ENCODE data around the gene ADAMTS2.

Gene ADAMTS2

DNA sequence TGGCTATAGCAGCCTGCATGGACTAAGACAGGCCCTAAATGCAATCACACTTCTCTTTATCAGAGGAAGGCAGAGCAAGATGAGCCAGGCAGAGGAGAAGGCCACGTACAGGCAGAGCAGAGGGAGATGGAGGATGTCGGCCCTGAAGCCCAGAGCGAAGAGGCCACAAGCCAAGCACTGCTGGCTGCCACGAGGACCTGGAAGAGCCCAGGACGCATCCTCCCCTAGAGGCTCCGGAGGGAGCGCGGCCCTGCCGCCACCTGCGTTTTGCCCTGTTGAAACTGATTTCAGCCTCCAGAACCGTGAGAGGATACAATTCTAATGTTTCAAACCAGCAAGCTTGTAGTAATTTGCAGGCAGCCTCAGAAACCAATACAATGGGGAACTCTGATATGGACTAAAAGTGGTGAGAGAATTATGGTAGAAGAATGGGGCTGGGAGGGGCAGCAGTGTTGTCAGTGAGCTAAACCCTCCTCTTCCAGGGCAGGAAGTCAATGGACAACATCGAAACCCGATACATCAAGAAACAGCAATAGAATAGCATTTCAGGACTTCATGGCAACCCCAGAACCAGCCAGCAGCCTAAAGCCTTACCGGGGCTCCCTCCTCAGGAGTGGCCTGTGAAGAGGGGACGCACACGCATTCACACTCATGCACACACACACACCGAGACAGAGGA, 32.6 kb downstream of the ADAMTS2 start:
- TF ChIP-seq, protein P1, sequence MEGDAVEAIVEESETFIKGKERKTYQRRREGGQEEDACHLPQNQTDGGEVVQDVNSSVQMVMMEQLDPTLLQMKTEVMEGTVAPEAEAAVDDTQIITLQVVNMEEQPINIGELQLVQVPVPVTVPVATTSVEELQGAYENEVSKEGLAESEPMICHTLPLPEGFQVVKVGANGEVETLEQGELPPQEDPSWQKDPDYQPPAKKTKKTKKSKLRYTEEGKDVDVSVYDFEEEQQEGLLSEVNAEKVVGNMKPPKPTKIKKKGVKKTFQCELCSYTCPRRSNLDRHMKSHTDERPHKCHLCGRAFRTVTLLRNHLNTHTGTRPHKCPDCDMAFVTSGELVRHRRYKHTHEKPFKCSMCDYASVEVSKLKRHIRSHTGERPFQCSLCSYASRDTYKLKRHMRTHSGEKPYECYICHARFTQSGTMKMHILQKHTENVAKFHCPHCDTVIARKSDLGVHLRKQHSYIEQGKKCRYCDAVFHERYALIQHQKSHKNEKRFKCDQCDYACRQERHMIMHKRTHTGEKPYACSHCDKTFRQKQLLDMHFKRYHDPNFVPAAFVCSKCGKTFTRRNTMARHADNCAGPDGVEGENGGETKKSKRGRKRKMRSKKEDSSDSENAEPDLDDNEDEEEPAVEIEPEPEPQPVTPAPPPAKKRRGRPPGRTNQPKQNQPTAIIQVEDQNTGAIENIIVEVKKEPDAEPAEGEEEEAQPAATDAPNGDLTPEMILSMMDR (IDR thresholded peaks at IDR 0.05) = no peak
- H3K27ac ChIP-seq = no peak overlapping the region
- no peaks in the 10 kb centered on the region for H3K79me2 ChIP-seq
- no peak overlapping the region for H2AFZ ChIP-seq
- H3K9me3 ChIP-seq (ENCODE audit: control insufficient read depth, low read length) = no peaks in the 10 kb centered on the region
- no peak overlapping the region for H3K4me3 ChIP-seq (ENCODE audit: low read depth, low read length)
- no peak overlapping the region for H3K4me2 ChIP-seq (ENCODE audit: low read length)
- no peak overlapping the region for H3K9ac ChIP-seq
- H3K27me3 ChIP-seq (ENCODE audit: control insufficient read depth, insufficient read depth, low read length) = no peaks in the 10 kb centered on the region
- H3K4me1 ChIP-seq = no peaks in the 10 kb centered on the region
- H3K36me3 ChIP-seq (ENCODE audit: control insufficient read depth, insufficient read depth, low read length) = no peaks in the 10 kb centered on the region

DNA sequence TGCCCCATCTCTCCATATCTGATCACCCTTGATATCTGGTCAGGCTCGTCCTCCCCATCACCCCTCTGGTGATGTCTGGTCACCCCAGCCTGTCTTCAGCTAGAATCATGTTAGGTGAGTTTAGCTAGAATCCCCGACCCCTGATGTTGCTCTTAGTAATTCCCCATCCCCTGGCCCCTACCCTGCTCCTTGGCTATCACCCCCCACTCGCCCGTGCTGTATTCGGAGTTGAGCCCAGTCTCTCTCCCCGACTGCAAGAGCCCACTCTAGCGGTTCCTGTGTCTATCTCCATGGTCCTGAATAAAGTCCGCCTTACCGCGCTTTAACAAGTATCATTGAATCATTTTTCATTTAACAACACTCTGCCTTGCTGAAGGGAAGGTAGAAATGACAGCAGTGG, 33.7 kb downstream of the ADAMTS2 start:
- H3K4me3 ChIP-seq (ENCODE audit: low read depth, low read length) = no peak overlapping the region
- H2AFZ ChIP-seq = no peak overlapping the region
- no peak overlapping the region for H3K9ac ChIP-seq

DNA sequence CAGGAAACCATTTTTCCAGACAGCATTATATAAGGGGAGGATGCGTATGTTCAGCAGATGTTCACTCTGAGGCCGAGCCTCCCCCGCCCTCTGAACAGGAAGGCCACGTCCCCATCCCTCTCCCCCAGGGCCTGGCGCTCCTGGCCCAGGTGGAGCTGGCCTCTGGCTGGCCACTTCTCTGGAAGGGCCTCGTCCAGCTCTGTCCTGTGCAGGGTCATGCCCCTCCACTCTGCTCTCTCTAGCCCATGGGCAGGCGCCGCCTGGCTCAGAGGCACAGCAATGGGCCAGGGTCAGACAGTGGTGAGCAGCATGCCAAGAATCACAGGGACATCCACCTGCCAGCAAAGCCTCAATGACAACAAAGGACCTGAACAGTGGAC, 34.2 kb downstream of the ADAMTS2 start:
- no peaks in the 10 kb centered on the region for H3K79me2 ChIP-seq
- H3K36me3 ChIP-seq (ENCODE audit: control insufficient read depth, insufficient read depth, low read length) = no peaks in the 10 kb centered on the region
- no peak overlapping the region for H3K9ac ChIP-seq
- H2AFZ ChIP-seq = no peak overlapping the region
- H3K27me3 ChIP-seq (ENCODE audit: control insufficient read depth, insufficient read depth, low read length) = no peaks in the 10 kb centered on the region
- no peaks in the 10 kb centered on the region for H3K9me3 ChIP-seq (ENCODE audit: control insufficient read depth, low read length)
- no peak overlapping the region for H3K27ac ChIP-seq
- TF ChIP-seq, protein P1 (IDR thresholded peaks at IDR 0.05) = no peak
- H3K4me1 ChIP-seq = no peaks in the 10 kb centered on the region
- H3K4me2 ChIP-seq (ENCODE audit: low read length) = no peak overlapping the region
- no peak overlapping the region for H3K4me3 ChIP-seq (ENCODE audit: low read depth, low read length)

More for the DNA sequence above, 33.7 kb downstream of the ADAMTS2 start:
- H3K79me2 ChIP-seq = no peaks in the 10 kb centered on the region
- H3K9me3 ChIP-seq (ENCODE audit: control insufficient read depth, low read length) = no peaks in the 10 kb centered on the region
- TF ChIP-seq, protein P1 (IDR thresholded peaks at IDR 0.05) = no peak
- H3K36me3 ChIP-seq (ENCODE audit: control insufficient read depth, insufficient read depth, low read length) = no peaks in the 10 kb centered on the region
- H3K4me2 ChIP-seq (ENCODE audit: low read length) = no peak overlapping the region
- no peaks in the 10 kb centered on the region for H3K27me3 ChIP-seq (ENCODE audit: control insufficient read depth, insufficient read depth, low read length)
- H3K27ac ChIP-seq = no peak overlapping the region
- H3K4me1 ChIP-seq = no peaks in the 10 kb centered on the region

DNA sequence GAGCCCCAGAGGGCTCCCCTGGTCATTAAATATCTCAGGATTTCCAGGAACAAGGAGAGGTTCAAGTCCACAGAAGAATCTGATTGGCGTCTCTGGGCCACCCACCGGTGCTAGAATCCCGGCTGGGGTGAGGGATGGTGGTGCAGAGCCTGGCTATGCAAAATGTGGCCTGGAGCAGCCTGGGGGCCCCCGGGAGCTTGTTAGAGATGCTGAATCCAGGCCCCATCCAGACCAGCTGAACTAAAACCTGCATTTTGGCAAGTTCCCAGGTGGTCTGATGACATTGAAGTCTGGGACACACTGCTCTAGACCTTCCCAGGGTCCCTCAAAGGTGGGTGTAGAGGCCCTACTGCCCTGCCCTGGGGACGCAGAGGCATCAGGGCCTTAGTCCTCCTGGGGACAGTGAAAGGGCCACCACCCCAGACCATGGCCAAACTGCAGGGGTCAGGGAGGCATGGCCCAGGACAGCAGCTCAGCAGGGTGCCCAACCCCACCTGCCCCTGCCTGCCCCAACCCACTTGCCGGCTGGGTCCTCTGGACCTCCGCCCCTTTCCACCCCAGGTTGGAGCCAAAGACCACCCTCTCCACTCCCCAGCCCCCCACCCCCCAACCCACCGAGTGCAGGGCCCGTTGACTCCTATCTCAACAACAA, 34.7 kb downstream of the ADAMTS2 start:
- H3K79me2 ChIP-seq = no peaks in the 10 kb centered on the region
- H3K27me3 ChIP-seq (ENCODE audit: control insufficient read depth, insufficient read depth, low read length) = no peaks in the 10 kb centered on the region
- no peak overlapping the region for H2AFZ ChIP-seq
- no peak overlapping the region for H3K4me2 ChIP-seq (ENCODE audit: low read length)
- no peaks in the 10 kb centered on the region for H3K4me1 ChIP-seq
- no peak overlapping the region for H3K4me3 ChIP-seq (ENCODE audit: low read depth, low read length)
- no peak overlapping the region for H3K27ac ChIP-seq
- TF ChIP-seq, protein P1 (IDR thresholded peaks at IDR 0.05) = no peak
- no peak overlapping the region for H3K9ac ChIP-seq
- no peaks in the 10 kb centered on the region for H3K36me3 ChIP-seq (ENCODE audit: control insufficient read depth, insufficient read depth, low read length)
- H3K9me3 ChIP-seq (ENCODE audit: control insufficient read depth, low read length) = no peaks in the 10 kb centered on the region
